Posterior cingulate gyrus (tissue), 11 donors: ENCODE results near the gene WDR90.

Experiments
- DNase-seq, 10 donors: peaks; one replicate each; pipeline versions ENCODE4 v3.0.0 to v3.0.0-alpha.2; 2020 to 2021; ENCODE audit warnings: mixed read lengths in 3 of 10
- intact Hi-C: fragments of 100-400 bp; cut with DNase I; formaldehyde crosslinking; loops from one replicate; pipeline ENCODE4 v1.15.1; 2023

Gene WDR90

GRCh38 chr16:625977-626765, 23.0 kb upstream of the WDR90 start:
- peak in 1 of 10 donors; percentile 63 for DNase-seq
- intact Hi-C loops: no loop called here

GRCh38 chr16:626787-627453, 22.2 kb upstream of the WDR90 start:
- intact Hi-C loops: no loop called here
- peak in 7 of 10 donors; percentile 54 to 95 (median 82) for DNase-seq

DNA sequence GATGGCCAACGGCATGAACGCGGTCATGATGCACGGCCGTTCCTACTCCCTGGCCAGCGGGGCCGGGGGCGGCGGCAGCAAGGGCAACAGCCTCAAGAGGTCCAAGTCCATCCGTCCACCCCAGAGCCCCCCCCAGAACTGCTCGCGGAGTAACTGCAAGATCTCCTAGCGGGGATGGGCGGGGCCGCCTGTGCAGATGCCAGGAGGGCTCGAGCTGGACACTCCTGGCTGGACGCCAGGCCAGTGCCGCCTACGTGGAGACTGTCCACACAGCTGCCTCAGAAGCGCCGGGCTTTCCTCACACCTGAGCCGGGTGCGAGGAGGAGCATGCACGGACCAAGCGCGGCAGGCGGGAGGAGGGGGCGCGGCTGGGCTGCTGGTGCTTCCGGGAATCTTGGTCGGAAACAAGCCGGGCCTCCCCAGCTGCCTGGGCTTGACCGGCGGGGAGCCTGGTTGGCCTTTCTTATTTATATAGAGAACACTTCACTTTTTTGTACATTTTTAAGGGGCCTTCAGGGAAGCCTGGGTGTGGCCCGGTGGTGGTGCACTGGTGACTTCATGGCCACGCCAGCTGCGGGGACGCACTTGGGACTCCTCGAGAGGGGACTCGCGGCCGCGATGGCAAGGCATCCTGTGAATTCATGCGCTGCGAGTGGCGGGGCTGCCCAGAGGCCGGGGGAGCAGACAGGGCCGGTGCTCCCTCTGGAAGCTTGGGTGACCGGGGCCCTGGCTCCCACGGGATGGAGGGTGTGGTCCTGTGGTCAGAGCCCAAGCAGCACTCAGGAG, 21.5 kb upstream of the WDR90 start:
- intact Hi-C loops: no loop called here
- DNase-seq: peak in 2 of 10 donors; percentile 82 to 86

DNA sequence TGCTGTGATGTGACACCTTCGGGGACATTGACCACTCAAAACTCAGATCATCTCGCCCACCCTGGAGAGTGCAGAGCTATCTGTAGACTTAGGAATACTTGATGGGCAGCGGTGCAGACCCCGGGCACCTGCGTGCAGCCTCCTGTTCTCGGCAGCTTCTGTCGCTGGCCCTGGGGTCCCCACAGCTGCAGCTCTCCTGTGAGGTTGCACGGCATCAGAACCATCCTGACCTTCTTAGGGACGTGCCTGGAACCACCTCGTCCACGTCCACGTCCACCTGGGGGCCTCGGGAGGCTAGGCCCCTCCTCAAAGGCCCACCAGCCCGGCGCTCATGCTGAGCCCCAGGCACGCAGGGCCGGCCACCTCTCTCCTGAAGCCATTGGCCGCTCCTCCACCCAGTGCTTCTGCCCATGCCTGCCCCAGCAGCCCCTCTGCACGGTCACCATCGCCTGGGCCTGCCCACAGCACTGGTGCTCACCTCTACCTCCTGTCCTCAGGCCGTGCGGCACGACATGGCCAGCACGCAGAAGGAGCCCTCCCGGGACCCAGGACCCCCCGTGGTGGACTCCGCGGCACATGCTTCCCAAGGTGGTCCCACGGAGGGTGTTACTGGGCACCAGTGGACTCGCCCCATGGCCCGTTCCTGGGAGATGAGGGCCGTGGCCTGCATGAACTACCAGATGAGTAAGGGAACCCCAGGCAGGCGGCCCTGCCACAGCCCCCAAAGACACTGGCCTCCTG, 20.7 kb upstream of the WDR90 start:
- intact Hi-C loops: no loop called here
- DNase-seq: peak in 1 of 10 donors; percentile 69

GRCh38 chr16:629185-629832, 19.9 kb upstream of the WDR90 start:
- intact Hi-C loops: no loop called here
- peak in 2 of 10 donors; percentile 77 to 85 for DNase-seq

DNA sequence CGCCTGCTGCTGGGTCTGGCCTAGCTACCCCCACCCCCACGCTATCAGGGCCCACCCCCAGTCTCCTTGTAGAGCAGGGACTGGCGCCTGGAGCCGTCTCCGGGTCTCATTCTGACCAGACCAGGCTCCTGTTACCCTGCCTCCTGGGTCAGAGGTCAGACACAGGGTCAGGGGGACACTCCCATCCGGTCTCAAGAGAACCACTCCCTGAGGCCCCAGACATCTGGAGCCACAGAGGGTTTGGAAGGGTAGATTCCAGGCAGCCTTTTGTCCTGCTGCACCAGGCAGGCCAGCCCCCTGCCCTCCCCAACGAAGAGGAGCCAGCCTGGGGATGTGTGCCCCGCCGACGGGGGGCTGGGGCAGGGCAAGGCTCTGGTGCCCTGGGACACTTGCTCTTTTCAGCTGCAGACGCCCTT, 19.3 kb upstream of the WDR90 start:
- no peak for DNase-seq

GRCh38 chr16:630249-630814, 18.8 kb upstream of the WDR90 start:
- intact Hi-C loops: no loop called here
- peak in 3 of 10 donors; percentile 80 to 90 (median 80) for DNase-seq

More for the DNA sequence above, 19.3 kb upstream of the WDR90 start:
- intact Hi-C loops: no loop called here

- intact Hi-C loops: no loop called here
- peak in 2 of 10 donors; percentile 76 to 90 for DNase-seq
These were observed 18.3 kb upstream of the WDR90 start, which contains the start of gene WFIKKN1 for GRCh38 chr16:630815-631405. TSS of gene WFIKKN1 (plus strand) at chr16:630985. CDS start at chr16:631254, 269 bp downstream.

DNA sequence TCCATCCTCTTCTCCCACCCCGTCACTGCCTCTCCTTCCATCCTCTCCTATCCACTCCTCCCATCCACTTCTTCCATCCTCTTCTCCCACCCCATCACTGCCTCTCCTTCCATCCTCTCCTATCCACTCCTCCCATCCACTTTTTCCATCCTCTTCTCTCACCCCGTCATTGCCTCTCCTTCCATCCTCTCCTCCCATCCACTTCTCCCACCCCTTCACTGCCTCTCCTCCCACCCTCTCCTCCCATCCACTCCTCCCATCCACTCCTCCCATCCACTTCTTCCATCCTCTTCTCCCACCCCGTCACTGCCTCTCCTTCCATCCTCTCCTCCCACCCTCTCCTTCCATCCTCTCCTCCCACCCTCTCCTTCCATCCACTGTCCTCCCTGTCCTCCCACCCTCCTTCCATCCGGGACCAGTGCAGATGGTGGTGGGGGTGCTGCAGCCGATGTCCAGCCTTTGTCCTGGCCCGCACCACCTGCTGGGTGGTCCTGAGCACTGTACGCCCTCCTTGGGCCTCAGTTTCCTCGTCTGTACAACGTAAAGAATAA, 17.3 kb upstream of the WDR90 start:
- no peak for DNase-seq
- intact Hi-C loops: no loop called here

DNA sequence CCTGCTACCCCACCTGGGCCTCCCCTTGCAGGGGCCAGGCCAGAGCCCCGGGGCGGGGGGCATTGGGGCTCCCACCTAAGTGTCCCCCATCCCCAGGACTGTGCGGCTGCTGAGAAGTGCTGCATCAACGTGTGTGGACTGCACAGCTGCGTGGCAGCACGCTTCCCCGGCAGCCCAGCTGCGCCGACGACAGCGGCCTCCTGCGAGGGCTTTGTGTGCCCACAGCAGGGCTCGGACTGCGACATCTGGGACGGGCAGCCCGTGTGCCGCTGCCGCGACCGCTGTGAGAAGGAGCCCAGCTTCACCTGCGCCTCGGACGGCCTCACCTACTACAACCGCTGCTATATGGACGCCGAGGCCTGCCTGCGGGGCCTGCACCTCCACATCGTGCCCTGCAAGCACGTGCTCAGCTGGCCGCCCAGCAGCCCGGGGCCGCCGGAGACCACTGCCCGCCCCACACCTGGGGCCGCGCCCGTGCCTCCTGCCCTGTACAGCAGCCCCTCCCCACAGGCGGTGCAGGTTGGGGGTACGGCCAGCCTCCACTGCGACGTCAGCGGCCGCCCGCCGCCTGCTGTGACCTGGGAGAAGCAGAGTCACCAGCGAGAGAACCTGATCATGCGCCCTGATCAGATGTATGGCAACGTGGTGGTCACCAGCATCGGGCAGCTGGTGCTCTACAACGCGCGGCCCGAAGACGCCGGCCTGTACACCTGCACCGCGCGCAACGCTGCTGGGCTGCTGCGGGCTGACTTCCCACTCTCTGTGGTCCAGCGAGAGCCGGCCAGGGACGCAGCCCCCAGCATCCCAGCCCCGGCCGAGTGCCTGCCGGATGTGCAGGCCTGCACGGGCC, 16.5 kb upstream of the WDR90 start:
- intact Hi-C loops: no loop called here
- DNase-seq: peak in 1 of 10 donors; percentile 82

DNA sequence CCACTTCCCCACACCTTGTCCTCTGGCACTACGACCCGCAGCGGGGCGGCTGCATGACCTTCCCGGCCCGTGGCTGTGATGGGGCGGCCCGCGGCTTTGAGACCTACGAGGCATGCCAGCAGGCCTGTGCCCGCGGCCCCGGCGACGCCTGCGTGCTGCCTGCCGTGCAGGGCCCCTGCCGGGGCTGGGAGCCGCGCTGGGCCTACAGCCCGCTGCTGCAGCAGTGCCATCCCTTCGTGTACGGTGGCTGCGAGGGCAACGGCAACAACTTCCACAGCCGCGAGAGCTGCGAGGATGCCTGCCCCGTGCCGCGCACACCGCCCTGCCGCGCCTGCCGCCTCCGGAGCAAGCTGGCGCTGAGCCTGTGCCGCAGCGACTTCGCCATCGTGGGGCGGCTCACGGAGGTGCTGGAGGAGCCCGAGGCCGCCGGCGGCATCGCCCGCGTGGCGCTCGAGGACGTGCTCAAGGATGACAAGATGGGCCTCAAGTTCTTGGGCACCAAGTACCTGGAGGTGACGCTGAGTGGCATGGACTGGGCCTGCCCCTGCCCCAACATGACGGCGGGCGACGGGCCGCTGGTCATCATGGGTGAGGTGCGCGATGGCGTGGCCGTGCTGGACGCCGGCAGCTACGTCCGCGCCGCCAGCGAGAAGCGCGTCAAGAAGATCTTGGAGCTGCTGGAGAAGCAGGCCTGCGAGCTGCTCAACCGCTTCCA, 15.7 kb upstream of the WDR90 start:
- no peak for DNase-seq
- intact Hi-C loops: no loop called here

DNA sequence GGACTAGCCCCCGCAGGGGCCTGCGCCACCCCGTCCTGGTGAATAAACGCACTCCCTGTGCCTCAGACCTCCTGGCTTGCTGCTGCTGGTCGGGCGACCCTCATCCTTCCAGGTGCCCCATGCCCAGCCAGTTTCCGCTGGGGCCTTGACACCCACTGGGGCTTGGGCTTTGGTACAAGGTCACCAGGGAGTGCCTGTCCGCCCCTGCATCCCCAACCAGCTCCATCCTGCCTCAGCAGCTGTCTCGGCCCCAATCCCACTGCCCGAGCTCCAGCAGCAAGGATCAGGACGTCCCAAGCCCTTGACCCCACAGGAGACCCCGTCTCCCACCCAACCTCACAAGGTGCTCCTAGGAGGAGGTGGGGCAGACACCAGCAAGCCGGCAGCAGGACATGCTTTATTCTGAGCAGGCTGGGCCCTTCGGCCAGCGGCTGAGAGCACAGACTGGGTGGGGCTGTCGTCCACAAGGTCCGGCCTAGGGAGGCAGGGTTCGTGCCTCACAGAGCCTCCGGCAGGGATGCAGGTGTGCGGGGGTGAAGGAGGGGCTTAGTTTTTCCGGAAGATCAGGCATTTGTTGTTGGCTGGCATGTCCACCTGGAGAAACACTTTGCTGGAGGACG, 15.0 kb upstream of the WDR90 start:
- no peak for DNase-seq
- intact Hi-C loops: no loop called here

- intact Hi-C loops: no loop called here
These were observed 14.2 kb upstream of the WDR90 start for GRCh38 chr16:634996-635395.

DNA sequence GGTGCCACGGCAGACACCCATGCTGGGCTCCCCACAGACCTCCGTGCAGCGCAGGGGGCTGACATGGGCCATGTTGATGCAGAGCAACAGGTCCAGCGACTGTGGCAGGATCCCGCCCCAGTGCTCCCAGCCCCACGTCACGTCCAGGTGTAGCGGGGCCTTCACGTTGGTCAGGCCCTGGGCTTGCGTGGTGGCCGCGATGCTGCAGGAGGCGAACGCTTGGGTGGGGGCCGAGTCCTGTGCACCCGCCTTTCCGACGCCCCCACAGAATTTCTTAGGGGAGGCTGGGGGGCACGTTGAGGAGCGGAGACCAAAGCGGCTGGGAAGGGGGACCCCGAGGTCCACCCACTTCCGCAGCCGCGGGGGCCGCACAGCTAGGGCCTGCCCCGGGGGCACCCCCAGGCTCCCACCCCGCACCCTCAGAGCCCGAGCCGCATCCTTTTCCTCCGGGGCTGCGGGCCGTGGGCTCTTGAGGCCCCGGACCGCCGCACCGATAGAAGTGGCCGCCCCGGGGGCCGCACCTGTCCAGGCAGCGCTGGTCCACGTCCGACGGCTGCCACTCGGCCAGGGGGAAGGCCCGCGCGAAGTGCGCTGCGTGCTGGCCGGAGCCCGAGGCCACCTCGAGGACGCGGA, 13.5 kb upstream of the WDR90 start:
- no peak for DNase-seq
- intact Hi-C loops: loop anchor here (2.0 kb wide), 1 partner anchor 43 kb away; no protein-coding TSS in a partner anchor

More at GRCh38 chr16:634996-635395, 14.2 kb upstream of the WDR90 start:
- DNase-seq: no peak

- intact Hi-C loops: loop anchor here (2.0 kb wide), 1 partner anchor 44 kb away; no protein-coding TSS in a partner anchor
- peak; percentile 91 to 99 (median 97) for DNase-seq
These were observed 12.7 kb upstream of the WDR90 start, which contains the start of gene METTL26 for GRCh38 chr16:636206-637080. TSS of gene METTL26 (minus strand) at chr16:636305. CDS start at chr16:636290, 15 bp downstream.
